Erythroblast (primary cell): ENCODE results near the gene COL4A2.
"Not testable (repeated sequence)": the region's sequence is repeated elsewhere in the genome, so short reads cannot be mapped to it uniquely, and the experiment has no call there.

Experiments used
- DNase-seq, 2 experiments: peaks; one replicate each; lab custom pipeline; 2025; lab: John Stamatoyannopoulos, UW
- GATA1 ChIP-seq: IDR thresholded peaks from 2 replicates; pipeline ENCODE4 v1.6.1; 2011; ENCODE audit warnings: low read depth, mild to moderate bottlenecking, control low read depth, low read length, moderate library complexity
- POLR2A ChIP-seq: IDR thresholded peaks from 2 replicates; pipeline ENCODE4 v1.6.1; 2011; ENCODE audit warnings: mild to moderate bottlenecking, low read length

COL4A2 gene

DNA sequence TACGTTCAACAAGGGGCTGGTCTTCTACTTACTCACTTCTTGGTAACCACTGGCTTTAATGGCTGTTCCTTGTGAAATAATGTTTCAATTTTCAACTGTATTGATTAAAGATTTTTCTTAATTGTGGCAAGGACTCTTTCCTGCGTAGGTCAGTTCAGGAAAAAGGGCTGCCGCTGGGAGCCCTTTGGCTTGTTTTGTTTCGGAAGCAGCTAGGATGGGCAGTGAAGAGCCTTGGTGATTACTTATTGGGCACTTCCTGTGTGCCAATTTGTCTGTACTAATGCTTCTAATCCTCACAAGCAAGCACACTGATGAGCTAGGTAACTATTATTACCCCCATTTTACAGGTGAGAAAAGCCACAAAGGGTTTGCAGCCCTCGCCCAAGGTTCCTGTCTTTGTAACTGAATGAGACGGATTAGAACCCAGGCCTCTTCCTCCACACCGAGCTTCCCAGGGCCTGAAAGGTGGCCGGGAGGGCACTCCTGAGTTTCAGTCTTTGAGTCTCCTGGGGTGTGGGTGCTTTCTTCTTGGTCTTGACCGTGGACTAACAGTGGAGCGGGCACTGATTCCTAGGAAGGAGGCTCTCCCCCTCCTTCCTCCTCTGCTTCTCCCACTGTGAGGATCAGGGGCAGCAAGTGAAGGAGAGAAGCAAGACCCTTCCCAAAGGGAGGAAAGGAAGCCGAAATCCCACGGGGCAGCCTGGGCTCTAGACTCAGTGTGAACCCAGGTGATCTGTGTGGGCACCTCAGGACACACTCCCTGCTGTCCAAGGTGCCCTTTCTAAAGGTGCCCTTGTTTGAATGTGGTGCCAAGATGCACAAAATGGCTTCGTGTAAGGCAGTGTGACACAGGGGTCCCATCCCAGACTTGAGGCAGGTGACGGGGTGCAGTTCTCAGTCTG lies 3.7 kb downstream of the COL4A2 start:
- no peak for TF ChIP-seq GATA1
- TF ChIP-seq POLR2A: no peak
- no peak for DNase-seq

DNA sequence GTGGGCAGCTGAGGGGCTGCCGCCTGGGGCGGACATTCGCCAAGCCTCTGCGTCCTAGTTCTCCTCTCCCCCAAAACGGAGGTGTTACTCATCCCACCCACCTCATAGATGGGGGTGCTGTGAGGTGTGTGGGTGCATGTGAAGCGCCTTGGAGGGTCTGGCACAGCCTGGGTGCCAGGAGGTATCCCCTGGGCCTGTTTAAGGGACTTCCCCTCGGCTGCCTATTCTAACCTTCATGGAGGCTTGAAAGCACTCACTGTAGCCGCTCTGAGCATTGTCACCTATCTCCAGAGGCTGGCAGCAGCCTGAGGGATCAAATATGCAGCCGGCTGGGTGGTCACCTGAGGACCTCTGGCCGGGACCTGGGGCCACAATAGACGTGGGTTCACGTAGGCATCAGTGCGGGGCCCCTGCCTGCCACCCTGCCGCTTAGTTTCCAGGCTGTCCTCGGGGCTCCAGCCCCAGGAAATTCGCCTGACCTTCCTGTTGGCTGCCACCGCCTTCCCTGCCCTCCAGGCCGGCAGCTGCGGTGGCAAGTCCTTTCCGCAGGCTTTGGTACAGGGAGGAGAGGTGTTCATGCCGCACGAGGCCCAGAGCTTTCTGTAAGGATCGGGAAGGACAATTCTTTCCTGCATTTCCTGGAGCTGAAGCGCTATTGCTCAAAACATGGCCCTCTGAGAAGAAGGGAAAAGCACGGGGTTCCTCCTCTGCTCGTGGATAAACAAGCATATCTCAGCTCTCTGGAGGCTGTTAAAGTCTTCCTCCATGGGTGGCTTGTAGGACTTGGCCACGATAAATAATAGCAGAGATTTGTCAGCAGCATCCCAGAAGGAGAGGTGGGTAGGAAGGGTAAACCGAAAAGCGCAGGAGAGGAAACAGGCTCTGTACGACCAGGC lies 4.6 kb downstream of the COL4A2 start:
- TF ChIP-seq GATA1 (no peak), POLR2A (no peak)
- no peak for DNase-seq

DNA sequence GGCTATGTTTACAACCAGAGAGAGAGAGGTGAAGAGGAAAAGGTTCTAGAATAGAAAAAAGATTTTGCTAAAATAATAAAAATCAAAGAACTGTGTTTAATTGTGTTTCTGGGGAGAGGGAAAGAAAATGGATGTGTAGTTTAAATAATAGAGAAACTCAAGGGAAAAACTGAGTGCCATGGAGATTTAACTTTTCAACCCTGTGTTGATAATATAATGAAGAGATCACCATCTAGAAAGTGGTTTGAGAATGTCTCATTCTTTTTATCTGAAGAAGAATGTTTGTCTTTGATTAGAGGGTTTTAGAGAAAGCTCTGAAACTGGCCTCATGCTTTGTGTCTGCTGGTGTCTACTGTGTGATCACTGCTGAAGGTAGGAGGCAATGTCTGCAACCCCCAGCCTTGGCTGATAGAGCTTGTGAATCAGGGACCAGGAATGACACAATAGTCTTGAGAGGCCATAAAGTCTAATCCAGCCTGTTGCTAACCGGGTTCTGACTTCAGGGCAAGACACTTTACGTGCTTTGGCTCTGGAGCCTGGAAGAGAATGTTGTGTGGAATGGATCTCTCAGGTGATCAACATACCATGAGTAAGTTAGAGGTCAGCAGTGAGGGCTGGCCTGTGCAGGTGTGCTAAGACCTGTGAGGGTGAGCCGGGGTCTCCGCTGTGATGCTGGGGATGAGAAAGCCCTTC lies 5.4 kb downstream of the COL4A2 start:
- no peak for DNase-seq
- no peak for TF ChIP-seq POLR2A
- TF ChIP-seq GATA1: no peak

DNA sequence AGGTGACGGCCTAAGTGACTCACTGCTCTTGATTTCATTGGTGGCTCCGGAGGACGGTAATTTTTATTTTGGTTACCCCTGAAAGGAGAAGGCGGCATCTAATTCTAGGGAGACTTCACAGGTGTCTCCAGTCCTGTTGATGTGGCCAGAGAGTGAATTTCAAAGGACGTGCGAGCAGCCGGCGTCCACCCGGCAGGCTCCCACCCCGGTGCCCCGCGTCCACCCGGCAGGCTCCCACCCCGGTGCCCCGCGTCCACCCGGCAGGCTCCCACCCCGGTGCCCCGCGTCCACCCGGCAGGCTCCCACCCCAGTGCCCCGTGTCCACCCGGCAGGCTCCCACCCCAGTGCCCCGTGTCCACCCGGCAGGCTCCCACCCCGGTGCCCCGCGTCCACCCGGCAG lies 6.2 kb downstream of the COL4A2 start:
- DNase-seq: not testable (repeated sequence)

DNA sequence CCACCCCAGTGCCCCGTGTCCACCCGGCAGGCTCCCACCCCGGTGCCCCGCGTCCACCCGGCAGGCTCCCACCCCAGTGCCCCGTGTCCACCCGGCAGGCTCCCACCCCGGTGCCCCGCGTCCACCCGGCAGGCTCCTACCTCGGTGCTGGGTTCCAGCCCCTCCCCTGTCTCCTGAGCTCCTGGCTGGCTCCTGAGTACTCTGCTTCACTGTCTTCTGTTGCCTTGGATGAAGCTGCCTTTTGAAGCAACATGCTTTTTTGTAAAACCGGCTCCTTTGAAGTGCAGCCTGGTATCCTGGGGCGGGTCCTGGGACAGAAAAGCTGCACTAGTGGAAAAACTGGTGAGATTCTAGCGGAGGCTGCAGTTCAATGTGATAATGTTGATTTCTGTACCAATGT lies 6.6 kb downstream of the COL4A2 start:
- not testable (repeated sequence) for DNase-seq

DNA sequence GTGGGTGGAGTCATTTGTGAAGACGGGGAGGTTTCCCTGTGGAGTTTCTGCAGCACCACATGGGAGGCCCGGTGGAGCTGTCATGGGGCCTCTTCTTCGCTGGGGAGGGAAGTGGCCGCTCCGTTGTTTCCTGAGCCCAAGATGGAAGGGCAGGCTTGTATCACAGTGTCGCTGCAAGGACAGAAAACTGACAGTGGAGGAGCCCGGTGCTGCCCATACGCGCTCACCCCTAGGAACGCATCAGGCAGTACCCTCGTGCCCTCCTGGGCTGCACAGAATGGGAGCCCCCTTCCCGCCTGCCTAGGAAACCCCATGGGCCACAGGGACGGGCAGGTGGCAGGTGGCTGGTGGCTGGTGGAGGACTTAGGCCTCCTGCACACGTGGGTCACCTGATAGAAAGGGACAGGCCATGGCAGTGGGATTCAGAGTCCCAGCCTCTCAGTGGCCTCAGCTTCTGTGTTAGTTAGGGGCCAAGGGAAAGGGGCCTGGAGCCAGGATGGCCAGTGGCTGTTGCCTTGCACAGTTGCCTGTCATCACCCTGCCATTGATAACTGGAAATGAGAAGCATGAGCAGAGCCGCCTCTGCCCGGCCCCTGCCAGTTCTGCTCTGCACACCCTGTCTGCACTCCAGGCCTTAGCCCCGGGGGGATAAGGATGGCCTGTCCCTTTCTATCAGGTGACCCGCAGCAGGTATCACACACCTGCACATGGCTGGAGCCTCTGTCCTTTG lies 7.6 kb downstream of the COL4A2 start:
- no peak for DNase-seq
- no peak for TF ChIP-seq GATA1
- no peak for TF ChIP-seq POLR2A

DNA sequence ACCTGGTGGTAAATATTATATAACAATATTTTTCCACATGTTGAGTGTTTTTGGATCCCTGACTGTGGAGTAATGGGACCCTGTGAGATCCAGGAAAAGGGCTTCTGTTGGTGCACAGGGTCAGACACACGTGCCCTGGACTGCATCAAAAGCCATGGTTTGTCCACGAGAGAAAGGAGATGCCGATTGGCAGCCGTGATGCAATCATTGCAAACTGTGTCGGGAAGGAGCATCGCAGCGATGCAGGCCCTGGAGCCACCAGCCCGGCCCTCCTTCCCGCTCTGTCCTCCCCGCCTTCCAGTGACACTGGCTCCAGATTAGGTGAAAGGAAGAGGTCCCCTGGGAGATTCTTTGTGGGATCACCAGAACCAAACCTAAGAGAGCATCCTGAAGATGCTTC lies 9.1 kb downstream of the COL4A2 start:
- TF ChIP-seq POLR2A (no peak), GATA1 (no peak)
- DNase-seq: no peak

DNA sequence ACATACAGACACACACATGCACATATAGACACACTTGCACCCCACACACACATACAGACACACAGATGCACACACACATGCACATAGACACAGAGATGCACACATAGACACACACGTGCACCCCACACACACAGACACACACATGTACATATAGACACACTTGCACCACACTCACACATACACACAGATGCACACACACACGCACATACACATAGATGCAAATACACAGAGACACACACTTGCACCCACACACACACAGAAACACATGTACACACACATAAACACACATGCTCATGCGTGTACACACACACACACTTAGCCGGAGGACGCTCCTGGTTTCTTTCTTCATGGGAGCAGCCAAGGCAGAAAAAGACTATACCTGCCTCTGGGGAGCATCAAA lies 10.0 kb downstream of the COL4A2 start:
- no peak for TF ChIP-seq POLR2A
- DNase-seq: no peak

DNA sequence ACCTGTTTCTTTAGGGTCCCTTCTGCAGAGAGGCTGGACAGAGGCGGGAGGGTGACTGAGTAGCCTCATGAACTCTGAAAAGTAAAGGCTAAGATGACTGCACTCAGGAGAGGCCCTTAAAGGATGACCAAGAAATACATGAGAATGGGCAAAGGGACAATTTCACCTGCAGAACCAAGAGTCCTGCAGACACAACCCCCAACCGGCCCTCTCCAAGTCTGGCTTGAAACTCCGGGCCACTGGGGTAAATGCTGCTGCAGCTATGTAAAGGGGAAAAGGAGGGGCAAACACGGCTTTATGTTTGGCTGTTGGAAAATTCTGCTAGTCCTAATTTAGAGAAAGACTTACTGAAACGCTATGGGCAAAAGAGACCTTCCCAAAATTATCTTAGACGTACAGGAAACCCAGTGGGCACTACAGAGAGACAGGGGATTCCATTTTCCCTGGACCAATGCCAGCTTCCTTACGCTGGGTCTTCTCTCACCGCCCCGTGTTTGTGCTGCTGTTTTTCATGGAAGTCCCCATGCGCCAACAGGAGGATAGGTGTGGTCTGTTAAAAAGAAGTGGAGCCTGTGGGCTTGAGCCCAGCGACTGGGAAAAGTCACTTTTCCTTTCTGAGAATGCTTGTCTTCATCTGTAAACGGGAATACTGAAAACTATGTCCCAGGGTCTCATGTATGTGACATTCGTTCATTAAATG lies 10.6 kb downstream of the COL4A2 start:
- no peak for DNase-seq
- TF ChIP-seq POLR2A (no peak), GATA1 (no peak)

DNA sequence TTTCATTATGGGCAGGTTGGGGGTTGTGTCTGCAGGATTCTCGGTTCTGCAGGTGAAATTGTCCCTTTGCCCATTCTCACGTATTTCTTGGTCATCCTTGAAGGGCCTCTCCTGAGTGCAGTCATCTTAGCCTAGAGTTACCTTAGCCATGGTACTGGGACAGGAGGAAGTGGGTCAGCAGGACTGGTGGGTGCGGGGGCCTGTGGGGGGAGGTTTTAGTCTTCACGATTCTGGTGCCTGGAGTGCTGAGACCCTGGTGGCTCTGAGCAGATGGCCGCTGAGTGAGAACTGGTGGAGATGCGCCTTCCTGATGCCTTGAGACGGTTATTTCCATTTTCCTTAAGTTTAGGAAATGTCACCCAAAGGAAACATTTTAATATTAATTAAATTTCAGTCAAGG lies 11.8 kb downstream of the COL4A2 start:
- no peak for DNase-seq

DNA sequence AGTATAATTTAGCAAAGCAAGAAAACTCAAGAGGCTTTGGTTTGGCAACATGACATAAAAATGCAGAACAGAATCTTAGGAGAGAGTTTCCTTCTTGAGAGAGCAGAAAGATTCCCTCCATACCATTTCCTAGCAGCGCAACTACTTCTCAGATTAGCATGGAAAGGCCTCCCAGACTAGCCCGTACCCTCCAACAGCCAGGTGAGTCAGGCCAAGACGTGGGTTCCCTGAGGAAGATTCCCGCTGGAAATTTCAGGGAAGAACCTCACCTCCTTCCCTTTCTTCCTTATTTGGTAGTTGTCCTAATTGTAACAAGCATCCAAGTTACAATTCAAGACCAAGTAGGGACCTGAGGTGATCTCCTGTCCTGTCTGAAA lies 12.3 kb downstream of the COL4A2 start:
- DNase-seq: no peak
- TF ChIP-seq POLR2A: no peak
- TF ChIP-seq GATA1: no peak

More for the DNA sequence above, 11.8 kb downstream of the COL4A2 start:
- TF ChIP-seq GATA1 (no peak), POLR2A (no peak)

DNA sequence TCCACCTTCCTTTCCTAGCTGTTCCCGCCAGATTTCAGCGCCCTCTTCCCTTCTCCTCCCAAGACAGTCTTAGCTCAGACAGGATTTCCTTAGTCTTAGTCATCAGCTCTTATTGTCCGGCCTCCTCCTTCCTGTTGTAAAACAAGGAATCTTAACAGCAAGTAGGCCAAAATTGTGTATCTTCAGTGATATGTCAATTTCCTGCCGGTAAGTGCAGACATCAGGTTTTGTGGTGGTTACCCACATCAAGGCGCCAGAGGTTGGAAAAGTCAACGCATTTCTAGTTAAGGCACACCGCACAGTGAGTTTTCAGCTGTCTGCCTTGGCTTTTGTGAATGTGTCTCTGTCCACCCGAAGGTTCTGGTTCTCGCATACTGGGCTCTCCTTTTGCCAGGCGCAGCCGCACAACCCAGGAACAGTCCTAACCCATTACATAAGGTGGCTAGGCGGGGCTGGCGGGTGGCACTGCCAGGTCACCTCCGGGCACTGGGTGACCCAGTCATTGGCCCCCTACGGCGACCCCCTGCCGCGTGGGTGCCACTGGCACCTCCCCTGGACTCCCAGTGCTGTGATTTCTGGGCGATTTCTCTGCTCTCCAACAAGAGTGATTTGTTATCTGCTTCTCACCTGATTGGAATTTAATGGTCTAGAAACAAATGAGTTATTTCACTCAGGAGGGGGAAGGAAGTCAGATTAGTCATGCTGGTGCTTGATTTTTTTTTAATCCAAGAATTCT lies 12.9 kb downstream of the COL4A2 start:
- TF ChIP-seq POLR2A: no peak
- TF ChIP-seq GATA1: no peak
- no peak for DNase-seq
